A673 (cell line): ENCODE results near the gene NAP1L5.

Source experiments
- EZH2 ChIP-seq: fragments of 200-600 bp; sonication (generic); IDR thresholded peaks from 2 replicates; pipeline ENCODE4 v1.6.1; 2017; ENCODE audit warnings: borderline replicate concordance, low read depth, mild to moderate bottlenecking, mixed read lengths, antibody characterized with exemption, low read length; ENCODE audit not compliant: poor library complexity, severe bottlenecking
- TF ChIP-seq, protein P1 (sequence below): fragments of 300-800, 200-600 bp; sonication (generic); conservative IDR thresholded peaks from 2 replicates; pipeline ENCODE4 v1.5.1; 2017; ENCODE audit warnings: low read depth, mild to moderate bottlenecking, antibody characterized with exemption, low read length, moderate library complexity, mixed read lengths

GRCh38 chr4:88745581-88746163 lies 48.0 kb upstream of the NAP1L5 start:
- TF ChIP-seq, protein P1, sequence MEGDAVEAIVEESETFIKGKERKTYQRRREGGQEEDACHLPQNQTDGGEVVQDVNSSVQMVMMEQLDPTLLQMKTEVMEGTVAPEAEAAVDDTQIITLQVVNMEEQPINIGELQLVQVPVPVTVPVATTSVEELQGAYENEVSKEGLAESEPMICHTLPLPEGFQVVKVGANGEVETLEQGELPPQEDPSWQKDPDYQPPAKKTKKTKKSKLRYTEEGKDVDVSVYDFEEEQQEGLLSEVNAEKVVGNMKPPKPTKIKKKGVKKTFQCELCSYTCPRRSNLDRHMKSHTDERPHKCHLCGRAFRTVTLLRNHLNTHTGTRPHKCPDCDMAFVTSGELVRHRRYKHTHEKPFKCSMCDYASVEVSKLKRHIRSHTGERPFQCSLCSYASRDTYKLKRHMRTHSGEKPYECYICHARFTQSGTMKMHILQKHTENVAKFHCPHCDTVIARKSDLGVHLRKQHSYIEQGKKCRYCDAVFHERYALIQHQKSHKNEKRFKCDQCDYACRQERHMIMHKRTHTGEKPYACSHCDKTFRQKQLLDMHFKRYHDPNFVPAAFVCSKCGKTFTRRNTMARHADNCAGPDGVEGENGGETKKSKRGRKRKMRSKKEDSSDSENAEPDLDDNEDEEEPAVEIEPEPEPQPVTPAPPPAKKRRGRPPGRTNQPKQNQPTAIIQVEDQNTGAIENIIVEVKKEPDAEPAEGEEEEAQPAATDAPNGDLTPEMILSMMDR = no peak
- TF ChIP-seq EZH2 = no peak
